ENCODE data around the gene ARAP1. TPM values are rescaled to one million over a fixed set of nuclear protein-coding genes. Genes with fewer than 3 reads are reported as not detected.

Gene ARAP1
- total and polyA plus RNA-seq, 2 of the 8 experiments (the other 6 are each of a cell fraction or from before 2014, with no cell fraction given), result 25.7 to 61.6 TPM

DNA sequence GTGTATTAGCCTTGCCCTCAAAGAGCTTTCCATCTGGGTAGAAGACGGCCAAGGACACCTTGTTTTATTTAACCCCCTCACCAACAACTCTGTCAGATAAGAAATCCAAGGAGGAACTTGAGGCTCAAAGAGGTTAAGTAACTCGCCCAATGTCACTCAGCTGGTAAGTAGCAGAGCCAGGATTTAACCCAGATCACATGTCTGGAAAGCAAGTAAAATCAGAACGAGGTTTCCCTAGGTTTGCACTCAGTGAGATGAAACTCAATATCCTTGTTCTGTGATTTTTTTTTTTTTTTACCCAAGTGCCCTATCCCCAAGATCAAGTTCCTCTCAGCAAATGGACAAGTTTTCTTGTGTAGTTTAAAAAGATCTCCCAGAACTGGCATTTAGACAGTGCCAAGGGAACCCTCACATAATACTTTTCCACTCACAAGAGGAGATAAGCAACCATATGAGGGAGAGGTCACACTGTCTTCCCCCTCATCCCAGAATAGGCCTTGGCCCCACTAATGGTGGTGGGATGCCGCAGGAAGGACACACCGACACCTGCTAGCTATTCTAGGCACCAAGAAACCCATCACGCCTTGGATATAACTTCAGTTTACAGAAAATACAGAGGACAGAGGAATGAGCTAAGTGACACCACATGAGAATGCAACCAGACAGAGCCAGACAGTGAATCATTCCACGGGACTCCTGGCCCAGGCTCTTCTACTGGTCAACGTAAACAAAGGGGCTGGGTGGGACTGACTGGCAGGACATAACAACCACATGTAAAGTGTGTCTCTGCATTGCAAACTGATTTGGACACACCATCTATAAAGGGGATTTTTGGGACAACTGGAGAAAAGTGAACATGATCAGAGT, 8.6 kb upstream of the ARAP1 start:
- Histone ChIP-seq H3K4me1 (replicated peaks in 1 of 4; ENCODE audit: control insufficient read depth in 3 of 4, insufficient read depth in 4 of 4, low read length in 3 of 4) (peaks cover 0 to 7% (median 6%) of the 10 kb centered on the region in 4 experiments; a peak in 6 of 7 replicates), H3K56ac (replicated peaks; ENCODE audit: insufficient read length, low read depth, low read length) (no peak overlapping the region), H3K36me3 (ENCODE audit: control insufficient read depth in 2 of 4, insufficient read depth in 4 of 4, low read length in 3 of 4) (no peaks in the 10 kb centered on the region), H3K18ac (ENCODE audit: extremely low read depth, low read length) (no peak overlapping the region), H3K23me2 (ENCODE audit: low read depth, low read length) (no peaks in the 10 kb centered on the region), H3K14ac (ENCODE audit: insufficient read length) (no peak overlapping the region), H2AK5ac (ENCODE audit: low read depth, low read length) (no peak overlapping the region), H3K4ac (replicated peaks; ENCODE audit: insufficient read length, low read depth, low read length) (no peak overlapping the region), H3K23ac (ENCODE audit: insufficient read length) (no peak overlapping the region), H3K9ac (replicated peaks in 1 of 4; ENCODE audit: extremely low read depth in 1 of 4, low read depth in 3 of 4, low read length in 3 of 4) (no peak overlapping the region), H3K9me3 (ENCODE audit: insufficient read depth in 2 of 2, low read depth in 1 of 2, low read length in 1 of 2) (no peaks in the 10 kb centered on the region), H4K91ac (replicated peaks; ENCODE audit: insufficient read length, low read length) (no peak overlapping the region), H4K20me1 (replicated peaks in 1 of 2; ENCODE audit: control insufficient read depth in 1 of 2, insufficient read depth in 2 of 2, low read length in 2 of 2) (no peaks in the 10 kb centered on the region), H2BK120ac (replicated peaks; ENCODE audit: low read depth, low read length) (no peak overlapping the region), H3K79me2 (ENCODE audit: control insufficient read depth in 1 of 2, insufficient read depth in 2 of 2, low read length in 2 of 2) (no peaks in the 10 kb centered on the region), H3K4me3 (ENCODE audit: extremely low read depth in 1 of 4, insufficient read depth in 2 of 4, low read depth in 3 of 4, low read length in 4 of 4) (no peak overlapping the region), H3K27me3 (replicated peaks in 1 of 4; ENCODE audit: control insufficient read depth in 3 of 4, extremely low read depth in 1 of 4, insufficient read depth in 3 of 4, low read length in 3 of 4) (no peaks in the 10 kb centered on the region), H2BK20ac (ENCODE audit: low read length) (no peak overlapping the region), H4K5ac (ENCODE audit: insufficient read length, low read depth, low read length) (no peak overlapping the region), H2BK12ac (ENCODE audit: low read depth, low read length) (no peak overlapping the region), H3K4me2 (ENCODE audit: insufficient read depth in 1 of 2, low read depth in 2 of 2, low read length in 2 of 2) (no peak overlapping the region), H2BK5ac (ENCODE audit: low read depth, low read length) (no peak overlapping the region), H2BK15ac (ENCODE audit: low read length) (no peak overlapping the region), H3K79me1 (ENCODE audit: low read depth, low read length) (no peaks in the 10 kb centered on the region), H3K27ac (ENCODE audit: low read depth, low read length) (no peak overlapping the region), H4K8ac (ENCODE audit: extremely low read depth, insufficient read depth, low read length) (no peak overlapping the region), H2AFZ (ENCODE audit: low read length) (no peak overlapping the region)
- FAIRE-seq (no peak), DNase-seq (ENCODE audit: low read depth in 1 of 2, low spot score in 2 of 2) (no peak)
- 88% methylated on average over 8 of the region's 8 CpGs; no CpG with 5 or more reads in 1 of the 2 experiments for WGBS, 2 experiments (ENCODE audit: extremely low coverage in 1 of 2, insufficient coverage in 1 of 2, insufficient read length in 1 of 2, insufficient replicate concordance in 2 of 2, low coverage in 1 of 2, low lambda C conversion rate in 2 of 2, missing lambda C conversion rate in 1 of 2)
- CTCF ChIA-PET (ENCODE audit: partially characterized antibody), result interaction anchor here (0.6 to 1.6 kb wide), 7 partner anchors 12 to 482 kb away, joined by 3 to 6 read pairs (median 4); no protein-coding TSS in a partner anchor
- POLR2A ChIA-PET (ENCODE audit: partially characterized antibody), result no interaction called here
- TF ChIP-seq BCL11A (IDR thresholded peaks at IDR 0.05; ENCODE audit: low read depth in 2 of 2, low read length in 2 of 2) (no peak), KDM4A (IDR thresholded peaks at IDR 0.05; ENCODE audit: low read depth, low read length, severe bottlenecking) (no peak), POLR2AphosphoS5 (IDR thresholded peaks at IDR 0.05; ENCODE audit: low read depth, low read length) (no peak), NANOG (IDR thresholded peaks at IDR 0.05; ENCODE audit: insufficient read depth, low read depth, low read length, poor library complexity, severe bottlenecking) (no peak), SUZ12 (IDR thresholded peaks at IDR 0.05; ENCODE audit: low read length) (no peak), FOSL1 (IDR thresholded peaks at IDR 0.05; ENCODE audit: insufficient read depth, low read depth, low read length) (no peak), EGR1 (IDR thresholded peaks at IDR 0.05; ENCODE audit: borderline replicate concordance, low read depth, low read length) (no peak), RFX5 (IDR thresholded peaks at IDR 0.05; ENCODE audit: borderline replicate concordance, low read depth, low read length) (no peak), EP300 (IDR thresholded peaks at IDR 0.05; ENCODE audit: borderline replicate concordance in 1 of 2, low read depth in 2 of 2, low read length in 2 of 2) (no peak), RNF2 (IDR thresholded peaks at IDR 0.05; ENCODE audit: borderline replicate concordance, low read depth, low read length, missing control alignments, poor library complexity, severe bottlenecking) (no peak)

Data from H1 (cell line).